ENCODE measurements around the gene RPUSD1. TPM values are rescaled to one million over a fixed set of nuclear protein-coding genes. Genes with fewer than 3 reads are reported as not detected.
"Not testable (repeated sequence)": the region's sequence is repeated elsewhere in the genome, so short reads cannot be mapped to it uniquely, and the experiment has no call there.

Gene RPUSD1
- total RNA-seq, 1 donor from 2014 or later = 23.0 TPM

DNA sequence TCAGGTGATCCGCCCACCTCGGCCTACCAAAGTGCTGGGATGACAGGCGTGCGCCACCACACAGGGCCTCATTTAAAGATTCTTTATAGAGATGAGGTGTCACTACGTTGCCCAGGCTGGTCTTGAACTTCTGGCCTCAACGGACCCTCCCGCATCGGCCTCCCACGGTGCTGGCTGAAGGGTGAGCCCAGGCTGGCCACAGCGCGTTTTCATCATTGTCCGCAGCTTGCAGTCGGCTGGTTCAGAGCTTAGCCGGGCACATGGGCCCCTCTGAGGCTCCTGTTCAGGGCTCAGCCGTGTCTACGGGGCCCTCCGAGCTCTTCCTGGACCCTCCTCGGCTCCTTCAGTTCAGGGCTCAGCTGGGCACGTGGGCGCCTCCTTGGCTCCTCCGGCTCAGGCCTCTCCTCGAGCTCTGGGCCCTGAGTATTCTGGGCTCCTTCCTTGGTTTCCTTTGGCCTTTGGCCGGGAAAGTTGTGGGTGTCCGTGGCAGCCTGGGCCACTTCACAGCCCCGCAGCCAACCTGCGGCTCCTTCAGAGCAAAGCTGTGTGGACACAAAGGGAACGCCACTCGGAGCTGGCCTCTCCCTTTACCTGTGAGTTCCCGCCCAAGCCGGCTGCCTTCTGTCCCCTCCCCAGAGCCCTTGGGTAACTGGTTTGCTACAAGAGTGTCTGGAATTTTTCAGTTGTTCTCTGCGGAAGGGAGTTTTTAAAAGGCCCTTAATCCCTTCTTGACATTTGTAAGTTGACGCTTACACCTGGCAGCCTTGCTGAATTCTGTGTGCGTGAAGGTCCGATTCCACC is 28.9 kb downstream of the RPUSD1 start:
- Mint-ChIP-seq H3K9me3 (peaks cover 5% of the 10 kb centered on the region), H3K27me3 (ENCODE audit: low read depth) (no peaks in the 10 kb centered on the region), H3K27ac (peak overlapping the region; percentile 97), H3K4me3 (peak overlapping the region; percentile 20), H3K36me3 (no peaks in the 10 kb centered on the region), H3K4me1 (peaks cover 20% of the 10 kb centered on the region)
- TF ChIP-seq, protein P1, sequence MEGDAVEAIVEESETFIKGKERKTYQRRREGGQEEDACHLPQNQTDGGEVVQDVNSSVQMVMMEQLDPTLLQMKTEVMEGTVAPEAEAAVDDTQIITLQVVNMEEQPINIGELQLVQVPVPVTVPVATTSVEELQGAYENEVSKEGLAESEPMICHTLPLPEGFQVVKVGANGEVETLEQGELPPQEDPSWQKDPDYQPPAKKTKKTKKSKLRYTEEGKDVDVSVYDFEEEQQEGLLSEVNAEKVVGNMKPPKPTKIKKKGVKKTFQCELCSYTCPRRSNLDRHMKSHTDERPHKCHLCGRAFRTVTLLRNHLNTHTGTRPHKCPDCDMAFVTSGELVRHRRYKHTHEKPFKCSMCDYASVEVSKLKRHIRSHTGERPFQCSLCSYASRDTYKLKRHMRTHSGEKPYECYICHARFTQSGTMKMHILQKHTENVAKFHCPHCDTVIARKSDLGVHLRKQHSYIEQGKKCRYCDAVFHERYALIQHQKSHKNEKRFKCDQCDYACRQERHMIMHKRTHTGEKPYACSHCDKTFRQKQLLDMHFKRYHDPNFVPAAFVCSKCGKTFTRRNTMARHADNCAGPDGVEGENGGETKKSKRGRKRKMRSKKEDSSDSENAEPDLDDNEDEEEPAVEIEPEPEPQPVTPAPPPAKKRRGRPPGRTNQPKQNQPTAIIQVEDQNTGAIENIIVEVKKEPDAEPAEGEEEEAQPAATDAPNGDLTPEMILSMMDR (IDR thresholded peaks at IDR 0.05; ENCODE audit: unreplicated experiment) = no peak
- DNase-seq (ENCODE audit: low spot score in 2 of 2, unreplicated experiment in 2 of 2) = no peak

DNA sequence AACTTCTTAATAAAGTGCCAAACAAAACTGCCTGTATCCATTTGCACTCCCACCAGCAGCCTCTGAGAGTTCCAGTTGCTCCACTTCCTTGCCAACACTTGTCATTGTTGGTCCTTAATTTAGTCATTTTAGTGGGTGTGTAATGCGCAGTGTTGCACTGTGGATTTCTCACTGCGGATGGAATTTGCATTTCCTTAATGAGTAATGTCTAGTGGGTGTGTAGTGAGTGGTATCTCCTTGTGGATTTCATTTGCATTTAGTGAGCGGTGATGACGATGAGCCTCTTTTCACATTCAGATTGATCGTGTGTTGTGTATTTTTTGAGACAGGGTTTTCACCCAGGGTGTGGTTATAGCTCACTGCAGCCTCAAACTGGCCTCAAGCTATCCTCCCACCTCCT is 31.8 kb downstream of the RPUSD1 start:
- Mint-ChIP-seq H3K4me3 (no peak overlapping the region), H3K27me3 (ENCODE audit: low read depth) (peaks cover 17% of the 10 kb centered on the region), H3K4me1 (peaks cover 13% of the 10 kb centered on the region), H3K36me3 (no peaks in the 10 kb centered on the region), H3K9me3 (peaks cover 5% of the 10 kb centered on the region), H3K27ac (no peak overlapping the region)
- TF ChIP-seq, protein P1 (IDR thresholded peaks at IDR 0.05; ENCODE audit: unreplicated experiment) = no peak
- no peak for DNase-seq (ENCODE audit: low spot score in 2 of 2, unreplicated experiment in 2 of 2)

GRCh38 chr16:754656-755055 is 33.5 kb downstream of the RPUSD1 start:
- Mint-ChIP-seq H3K27ac (no peak overlapping the region), H3K27me3 (ENCODE audit: low read depth) (peaks cover 20% of the 10 kb centered on the region)

GRCh38 chr16:754121-754607 is 34.0 kb downstream of the RPUSD1 start:
- peaks cover 20% of the 10 kb centered on the region for H3K27me3 Mint-ChIP-seq (ENCODE audit: low read depth)
- not testable (repeated sequence) for H3K36me3 Mint-ChIP-seq; DNase-seq (ENCODE audit: low spot score in 2 of 2, unreplicated experiment in 2 of 2); H3K4me3 Mint-ChIP-seq; H3K9me3 Mint-ChIP-seq; H3K27ac Mint-ChIP-seq; H3K4me1 Mint-ChIP-seq

More at GRCh38 chr16:754656-755055, 33.5 kb downstream of the RPUSD1 start:
- Mint-ChIP-seq H3K4me3 (no peak overlapping the region), H3K9me3 (peaks cover 5% of the 10 kb centered on the region), H3K4me1 (peaks cover 4% of the 10 kb centered on the region), H3K36me3 (no peaks in the 10 kb centered on the region)
- no peak for DNase-seq (ENCODE audit: low spot score in 2 of 2, unreplicated experiment in 2 of 2)
- TF ChIP-seq, protein P1 (IDR thresholded peaks at IDR 0.05; ENCODE audit: unreplicated experiment) = no peak

GRCh38 chr16:752007-752312 is 36.2 kb downstream of the RPUSD1 start:
- H3K4me3 Mint-ChIP-seq = no peak overlapping the region

More at GRCh38 chr16:752007-752312, 36.2 kb downstream of the RPUSD1 start:
- peaks cover 1% of the 10 kb centered on the region for H3K4me1 Mint-ChIP-seq
- no peak overlapping the region for H3K27ac Mint-ChIP-seq
- TF ChIP-seq, protein P1 (IDR thresholded peaks at IDR 0.05; ENCODE audit: unreplicated experiment) = no peak
- H3K36me3 Mint-ChIP-seq = no peaks in the 10 kb centered on the region
- peaks cover 5% of the 10 kb centered on the region for H3K9me3 Mint-ChIP-seq
- peaks cover 20% of the 10 kb centered on the region for H3K27me3 Mint-ChIP-seq (ENCODE audit: low read depth)
- DNase-seq (ENCODE audit: low spot score in 2 of 2, unreplicated experiment in 2 of 2) = no peak

Measured in mesothelial cell of epicardium (in vitro differentiated cells).